SU-DHL-6 (cell line): ENCODE results near the gene CADM2.
A peak's percentile ranks its signal among the peaks of the same experiment; 100 is the strongest.

ENCODE experiments used
- H2AFZ ChIP-seq: fragments of 200-600 bp; sonication (generic); 2 replicates; pipeline ENCODE4 v1.6.1; 2014; ENCODE audit warnings: low read depth, mild to moderate bottlenecking, moderate library complexity, mixed read lengths, antibody characterized with exemption, low read length; ENCODE audit not compliant: severe bottlenecking
- H3F3A ChIP-seq: fragments of 200-600 bp; shearing (Covaris generic); 2 replicates; pipeline ENCODE4 v1.6.0; 2016; ENCODE audit warnings: antibody characterized with exemption, mild to moderate bottlenecking; ENCODE audit not compliant: insufficient read depth
- H3K27ac ChIP-seq: fragments of 200-600 bp; sonication (generic); 2 replicates; pipeline ENCODE4 v1.5.1; 2016; ENCODE audit warnings: low read depth, mild to moderate bottlenecking, low read length, moderate library complexity, mixed read lengths
- H3K27me3 ChIP-seq: fragments of 200-600 bp; sonication (generic), shearing (Covaris generic); 2 replicates; pipeline ENCODE4 v1.6.0; 2014; ENCODE audit warnings: mild to moderate bottlenecking, low read length
- H3K36me3 ChIP-seq: fragments of 200-600 bp; sonication (generic); 2 replicates; pipeline ENCODE4 v1.6.1; 2014; ENCODE audit warnings: mild to moderate bottlenecking, low read length, mixed read lengths
- H3K4me2 ChIP-seq: fragments of 300-600, 200-600 bp; shearing (Covaris generic), sonication (generic); 2 replicates; pipeline ENCODE4 v1.6.0; 2014; ENCODE audit warnings: low read length, low read depth, mild to moderate bottlenecking; ENCODE audit not compliant: poor library complexity, severe bottlenecking
- H3K4me3 ChIP-seq: fragments of 200-600 bp; sonication (generic); 2 replicates; pipeline ENCODE4 v1.5.1; 2014; ENCODE audit warnings: antibody characterized with exemption, low read length, mild to moderate bottlenecking, mixed read lengths; ENCODE audit not compliant: insufficient read depth, poor library complexity, severe bottlenecking
- H3K79me2 ChIP-seq: fragments of 200-600 bp; sonication (generic); 2 replicates; pipeline ENCODE4 v1.6.1; 2014; ENCODE audit warnings: mild to moderate bottlenecking, low read length, moderate library complexity; ENCODE audit not compliant: insufficient read depth
- H3K9ac ChIP-seq: fragments of 200-600 bp; sonication (generic); 2 replicates; pipeline ENCODE4 v1.7.0; 2014; ENCODE audit warnings: mild to moderate bottlenecking, low read length
- H3K9me2 ChIP-seq: fragments of 200-600 bp; sonication (generic); replicated peaks from 2 replicates; pipeline ENCODE4 v1.6.1; 2014; ENCODE audit warnings: low read length; ENCODE audit not compliant: insufficient read depth
- H3K9me3 ChIP-seq: fragments of 200-600 bp; sonication (generic); 2 replicates; pipeline ENCODE4 v1.6.1; 2014; ENCODE audit warnings: low read length, mixed read lengths; ENCODE audit not compliant: insufficient read depth
- H4K20me1 ChIP-seq: fragments of 200-600 bp; sonication (generic); 2 replicates; pipeline ENCODE4 v1.6.1; 2014; ENCODE audit warnings: low read depth, mild to moderate bottlenecking, antibody characterized with exemption, low read length, moderate library complexity, mixed read lengths
- EZH2phosphoT487 ChIP-seq: fragments of 200-600 bp; sonication (generic), shearing (Covaris generic); conservative IDR thresholded peaks from 2 replicates; pipeline ENCODE4 v1.6.1; 2018; ENCODE audit warnings: mild to moderate bottlenecking, antibody characterized with exemption, low read length, moderate library complexity, mixed read lengths
- TF ChIP-seq, protein P1 (sequence below): fragments of 200-600 bp; sonication (generic); IDR thresholded peaks from one replicate; pipeline ENCODE4 v1.5.1; 2017; ENCODE audit warnings: antibody characterized with exemption, mild to moderate bottlenecking, low read length, moderate library complexity; ENCODE audit not compliant: insufficient read depth, poor library complexity, severe bottlenecking

CADM2 gene

DNA sequence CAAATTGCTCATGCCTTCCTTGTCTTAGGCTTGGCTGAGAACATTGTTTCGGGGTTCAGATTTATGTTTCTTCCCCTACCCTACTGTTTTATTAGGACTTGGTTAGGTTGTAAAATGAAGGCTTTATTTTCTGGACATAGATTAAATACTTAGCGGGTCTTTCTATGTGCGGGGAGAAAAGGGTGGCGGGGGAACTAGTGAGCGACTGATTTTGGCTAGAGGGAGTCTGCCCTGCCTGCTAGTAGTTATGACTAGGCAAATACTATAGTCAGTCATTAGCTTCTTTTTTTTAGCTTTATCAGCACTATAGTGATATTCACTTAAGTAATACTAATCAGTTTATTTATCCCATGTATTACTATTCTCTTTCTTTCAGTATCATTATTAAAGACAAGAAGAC is 3.6 kb downstream of the CADM2 start:
- Histone ChIP-seq H3K4me3 (no peak overlapping the region), H4K20me1 (no peaks in the 10 kb centered on the region), H3K79me2 (no peaks in the 10 kb centered on the region), H2AFZ (no peak overlapping the region), H3K36me3 (no peaks in the 10 kb centered on the region), H3K9me2 (no peaks in the 10 kb centered on the region), H3K9me3 (no peaks in the 10 kb centered on the region), H3K27ac (no peak overlapping the region), H3K9ac (no peak overlapping the region), H3K4me2 (no peak overlapping the region), H3F3A (no peaks in the 10 kb centered on the region), H3K27me3 (no peaks in the 10 kb centered on the region)
- TF ChIP-seq, protein P1, sequence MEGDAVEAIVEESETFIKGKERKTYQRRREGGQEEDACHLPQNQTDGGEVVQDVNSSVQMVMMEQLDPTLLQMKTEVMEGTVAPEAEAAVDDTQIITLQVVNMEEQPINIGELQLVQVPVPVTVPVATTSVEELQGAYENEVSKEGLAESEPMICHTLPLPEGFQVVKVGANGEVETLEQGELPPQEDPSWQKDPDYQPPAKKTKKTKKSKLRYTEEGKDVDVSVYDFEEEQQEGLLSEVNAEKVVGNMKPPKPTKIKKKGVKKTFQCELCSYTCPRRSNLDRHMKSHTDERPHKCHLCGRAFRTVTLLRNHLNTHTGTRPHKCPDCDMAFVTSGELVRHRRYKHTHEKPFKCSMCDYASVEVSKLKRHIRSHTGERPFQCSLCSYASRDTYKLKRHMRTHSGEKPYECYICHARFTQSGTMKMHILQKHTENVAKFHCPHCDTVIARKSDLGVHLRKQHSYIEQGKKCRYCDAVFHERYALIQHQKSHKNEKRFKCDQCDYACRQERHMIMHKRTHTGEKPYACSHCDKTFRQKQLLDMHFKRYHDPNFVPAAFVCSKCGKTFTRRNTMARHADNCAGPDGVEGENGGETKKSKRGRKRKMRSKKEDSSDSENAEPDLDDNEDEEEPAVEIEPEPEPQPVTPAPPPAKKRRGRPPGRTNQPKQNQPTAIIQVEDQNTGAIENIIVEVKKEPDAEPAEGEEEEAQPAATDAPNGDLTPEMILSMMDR, result no peak
- no peak for TF ChIP-seq EZH2phosphoT487

GRCh38 chr3:84963137-84963536 is 4.3 kb downstream of the CADM2 start:
- Histone ChIP-seq H3K27ac (no peak overlapping the region), H3K4me2 (no peak overlapping the region), H3K9ac (no peak overlapping the region), H3K4me3 (no peak overlapping the region), H3K9me2 (no peaks in the 10 kb centered on the region), H2AFZ (no peak overlapping the region), H3K36me3 (no peaks in the 10 kb centered on the region), H3F3A (no peaks in the 10 kb centered on the region), H3K27me3 (no peaks in the 10 kb centered on the region), H4K20me1 (no peaks in the 10 kb centered on the region), H3K9me3 (no peaks in the 10 kb centered on the region), H3K79me2 (no peaks in the 10 kb centered on the region)
- TF ChIP-seq EZH2phosphoT487, result no peak
- TF ChIP-seq, protein P1, result no peak

DNA sequence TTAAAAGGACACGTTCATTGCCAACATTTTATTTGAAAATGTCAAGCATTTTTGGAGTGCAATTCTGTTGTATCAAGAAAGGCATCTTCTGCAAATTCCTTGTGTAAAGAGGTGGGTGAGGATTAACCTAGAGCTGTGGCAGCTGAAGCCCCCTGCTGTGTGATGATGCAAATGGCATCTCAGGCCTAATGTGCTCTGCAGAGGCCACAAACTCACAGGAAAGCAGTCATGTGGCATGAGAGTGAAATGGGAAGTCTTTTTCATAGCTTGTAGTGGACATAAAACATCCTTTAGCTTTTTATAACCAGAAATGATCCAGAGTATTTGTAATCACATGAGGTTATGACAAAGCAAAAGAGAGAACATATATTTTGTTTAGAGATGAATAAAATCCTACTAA is 6.4 kb downstream of the CADM2 start:
- H4K20me1 ChIP-seq, result no peaks in the 10 kb centered on the region
- H3K36me3 ChIP-seq, result no peaks in the 10 kb centered on the region
- no peak overlapping the region for H3K9ac ChIP-seq
- no peak overlapping the region for H3K4me2 ChIP-seq
- no peaks in the 10 kb centered on the region for H3K9me3 ChIP-seq
- no peaks in the 10 kb centered on the region for H3K27me3 ChIP-seq
- no peak overlapping the region for H3K4me3 ChIP-seq
- H2AFZ ChIP-seq, result peak overlapping the region; percentile 39
- H3K27ac ChIP-seq, result no peak overlapping the region
- no peaks in the 10 kb centered on the region for H3K79me2 ChIP-seq
- no peaks in the 10 kb centered on the region for H3K9me2 ChIP-seq
- TF ChIP-seq EZH2phosphoT487, result no peak
- TF ChIP-seq, protein P1, result peak; percentile 27
- no peaks in the 10 kb centered on the region for H3F3A ChIP-seq
